CD4-positive, alpha-beta memory T cell (primary cell): ENCODE results near the gene CLHC1. TPM values are rescaled to one million over a fixed set of nuclear protein-coding genes. Genes with fewer than 3 reads are reported as not detected.
A peak's percentile ranks its signal among the peaks of the same experiment; 100 is the strongest.
"Not testable (repeated sequence)": the region's sequence is repeated elsewhere in the genome, so short reads cannot be mapped to it uniquely, and the experiment has no call there.

Source experiments
- CTCF ChIA-PET: fragments of 350-600 bp; sonication (Branson Sonifier 250); formaldehyde crosslinking; loops from one replicate; lab custom pipeline; 2021; ENCODE audit warnings: inconsistent platforms; ENCODE audit not compliant: partially characterized antibody; lab: Charles Lee
- POLR2A ChIA-PET: fragments of 350-600 bp; sonication (Branson Sonifier 250); formaldehyde crosslinking; loops from one replicate; lab custom pipeline; 2021; ENCODE audit not compliant: partially characterized antibody; lab: Charles Lee
- DNase-seq, 5 donors: peaks; one replicate each; pipeline versions ENCODE4 v3.0.0 to v3.0.0-alpha.2; 2020 to 2022; ENCODE audit warnings: mixed read lengths in 1 of 5
- H3K27ac ChIP-seq: one replicate; pipeline ENCODE4 v1.7.0; 2013; ENCODE audit warnings: low read depth, low read length
- H3K27me3 ChIP-seq: 2 replicates; pipeline ENCODE4 v1.7.0; 2013; ENCODE audit warnings: mild to moderate bottlenecking, low read length, moderate library complexity; ENCODE audit not compliant: insufficient read depth
- H3K36me3 ChIP-seq: 2 replicates; pipeline ENCODE4 v1.7.0; 2013; ENCODE audit warnings: mild to moderate bottlenecking, low read length, moderate library complexity; ENCODE audit not compliant: insufficient read depth
- H3K4me1 ChIP-seq: 2 replicates; pipeline ENCODE4 v1.7.0; 2013; ENCODE audit warnings: mild to moderate bottlenecking, low read length, moderate library complexity; ENCODE audit not compliant: insufficient read depth
- H3K4me3 ChIP-seq, 2 donors: one replicate each; pipeline ENCODE4 v1.7.0; 2013; ENCODE audit warnings: low read length in 2 of 2, mild to moderate bottlenecking in 1 of 2
- H3K9me3 ChIP-seq, 2 donors: one replicate each; pipeline ENCODE4 v1.7.0; 2013; ENCODE audit warnings: low read length in 2 of 2, control low read depth in 1 of 2; ENCODE audit not compliant: control insufficient read depth in 1 of 2
- H3K27ac Mint-ChIP-seq, 7 donors: one replicate each; pipeline ENCODE4 v1.8.0; 2020 to 2021; ENCODE audit warnings: mixed read lengths in 7 of 7, mild to moderate bottlenecking in 6 of 7, inconsistent platforms in 3 of 7, moderate library complexity in 3 of 7
- H3K27me3 Mint-ChIP-seq, 2 donors: one replicate each; pipeline ENCODE4 v1.8.0; 2020 to 2021; ENCODE audit warnings: mixed read lengths in 2 of 2
- H3K36me3 Mint-ChIP-seq, 2 donors: one replicate each; pipeline ENCODE4 v1.8.0; 2020 to 2021; ENCODE audit warnings: mixed read lengths in 2 of 2, inconsistent platforms in 1 of 2, mild to moderate bottlenecking in 1 of 2
- H3K4me1 Mint-ChIP-seq, 4 donors: one replicate each; pipeline ENCODE4 v1.8.0; 2020 to 2021; ENCODE audit warnings: mixed read lengths in 4 of 4, mild to moderate bottlenecking in 1 of 4
- H3K4me3 Mint-ChIP-seq, 8 donors: one replicate each; pipeline ENCODE4 v1.8.0; 2020 to 2021; ENCODE audit warnings: mixed read lengths in 8 of 8, mild to moderate bottlenecking in 7 of 8, moderate library complexity in 6 of 8, inconsistent platforms in 3 of 8
- H3K9me3 Mint-ChIP-seq, 8 donors: one replicate each; pipeline ENCODE4 v1.8.0; 2020 to 2021; ENCODE audit warnings: mixed read lengths in 8 of 8, mild to moderate bottlenecking in 5 of 8, inconsistent platforms in 3 of 8, moderate library complexity in 1 of 8
- intact Hi-C: fragments of 100-400 bp; cut with micrococcal nuclease; formaldehyde crosslinking; loops from one replicate; pipeline ENCODE4 v1.15.1; 2023
- polyA plus RNA-seq, 2 donors: library from polyadenylated mRNA; unstranded; fragments of 300-500 nt; fragmentation: Illumina TruSeq; gene quantifications; one replicate each; pipeline ENCODE4 v1.2.3, GENCODE V29; 2021
- total RNA-seq, 2 experiments: library from RNA; stranded (reverse); gene quantifications; one replicate each; pipeline ENCODE4 v1.2.3, GENCODE V29; 2021

CLHC1 gene
- total RNA-seq (10 to 100 TPM; 12.4 to 14.2 TPM), polyA plus RNA-seq (1 to 10 TPM; 1.0 to 2.6 TPM)

GRCh38 chr2:55232084-55232862 is at the start of gene CLHC1, which contains the start of gene RPS27A:
CLHC1 (minus strand) TSS chr2:55232293; CDS start chr2:55222411, 9,882 bp downstream.
RPS27A (plus strand) TSS chr2:55232688; CDS start chr2:55232825, 137 bp downstream.
- H3K4me3 ChIP-seq, result peak within 1 kb of the TSS; percentile 82 to 98
- CTCF ChIA-PET, result interaction anchor here (0.9 to 1.4 kb wide), 6 partner anchors 9 to 184 kb away, joined by 3 to 12 read pairs (median 4); partner anchors contain the start of gene RTN4
- H3K27me3 ChIP-seq, result no peaks in the 10 kb centered on the region
- DNase-seq, result peak; percentile 92 to 96 (median 94)
- peaks cover 52% of the 10 kb centered on the region for H3K4me1 ChIP-seq
- peaks cover 31% of the 10 kb centered on the region for H3K36me3 ChIP-seq
- H3K27ac ChIP-seq, result peak within 1 kb of the TSS; percentile 97
- H3K4me1 Mint-ChIP-seq, result peaks cover 46 to 75% (median 62%) of the 10 kb centered on the region in 4 donors
- H3K9me3 Mint-ChIP-seq, result no peaks in the 10 kb centered on the region
- peak within 1 kb of the TSS; percentile 94 to 100 (median 98) for H3K27ac Mint-ChIP-seq
- intact Hi-C loops, result loop anchor here (1.0 to 10.0 kb wide), 10 partner anchors 9 to 667 kb away; partner anchors contain the start of genes CFAP36, EML6, MTIF2 and PPP4R3B
- peak within 1 kb of the TSS; percentile 92 to 100 (median 100) for H3K4me3 Mint-ChIP-seq
- peaks cover 21 to 47% of the 10 kb centered on the region in 2 donors for H3K36me3 Mint-ChIP-seq
- POLR2A ChIA-PET, result interaction anchor here (0.6 to 1.6 kb wide), 21 partner anchors 9 to 386 kb away, joined by 3 to 60 read pairs (median 5); partner anchors contain the start of genes CCDC88A, CFAP36, MTIF2 and PPP4R3B
- no peaks in the 10 kb centered on the region for H3K9me3 ChIP-seq
- no peaks in the 10 kb centered on the region for H3K27me3 Mint-ChIP-seq

- not testable (repeated sequence) for H3K9me3 Mint-ChIP-seq, H3K36me3 ChIP-seq, DNase-seq, H3K36me3 Mint-ChIP-seq, H3K9me3 ChIP-seq, H3K27me3 Mint-ChIP-seq, H3K27me3 ChIP-seq, H3K27ac ChIP-seq, H3K4me3 ChIP-seq
- peaks cover 12 to 31% (median 20%) of the 10 kb centered on the region in 4 donors for H3K4me1 Mint-ChIP-seq
- H3K4me1 ChIP-seq, result peaks cover 18% of the 10 kb centered on the region
- CTCF ChIA-PET, result interaction anchor here (1.5 kb wide), 1 partner anchor 10 kb away, joined by 3 read pairs; no protein-coding TSS in a partner anchor
- peak overlapping the region; percentile 6 to 96 (median 60) for H3K4me3 Mint-ChIP-seq
- intact Hi-C loops, result loop anchor here (5.0 kb wide), 2 partner anchors 49 to 336 kb away; partner anchors contain the start of genes CLHC1, PPP4R3B and RPS27A
- POLR2A ChIA-PET, result interaction anchor here (0.7 to 2.5 kb wide), 10 partner anchors 11 to 337 kb away, joined by 3 to 13 read pairs (median 4); partner anchors contain the start of genes CFAP36, CLHC1 and RPS27A
- peak overlapping the region; percentile 66 to 98 (median 93) for H3K27ac Mint-ChIP-seq
These were observed 48.9 kb upstream of the CLHC1 start for GRCh38 chr2:55280851-55281546.

GRCh38 chr2:55279859-55280424 is 47.8 kb upstream of the CLHC1 start:
- H3K36me3 Mint-ChIP-seq, CTCF ChIA-PET: not testable (repeated sequence)
- POLR2A ChIA-PET, result interaction anchor here (1.1 to 1.7 kb wide), 2 partner anchors 12 to 250 kb away, joined by 3 to 6 read pairs; no protein-coding TSS in a partner anchor

GRCh38 chr2:55279214-55279835 is 47.2 kb upstream of the CLHC1 start:
- H3K9me3 ChIP-seq, CTCF ChIA-PET, H3K27me3 ChIP-seq, H3K4me3 ChIP-seq, DNase-seq, H3K4me3 Mint-ChIP-seq, POLR2A ChIA-PET, H3K27ac ChIP-seq, intact Hi-C loops, H3K36me3 ChIP-seq, H3K36me3 Mint-ChIP-seq, H3K27me3 Mint-ChIP-seq, H3K9me3 Mint-ChIP-seq: not testable (repeated sequence)
- H3K27ac Mint-ChIP-seq, result peak overlapping the region in 1 of 7 donors; percentile 19
- H3K4me1 ChIP-seq, result peaks cover 18% of the 10 kb centered on the region
- H3K4me1 Mint-ChIP-seq, result peaks cover 10 to 28% (median 18%) of the 10 kb centered on the region in 4 donors

More at GRCh38 chr2:55279859-55280424, 47.8 kb upstream of the CLHC1 start:
- H3K27me3 ChIP-seq, H3K27ac ChIP-seq, DNase-seq, H3K36me3 ChIP-seq, H3K9me3 Mint-ChIP-seq, H3K4me3 Mint-ChIP-seq, H3K27me3 Mint-ChIP-seq, H3K4me3 ChIP-seq, H3K9me3 ChIP-seq: not testable (repeated sequence)
- Mint-ChIP-seq H3K4me1 (peaks cover 11 to 28% (median 19%) of the 10 kb centered on the region in 4 donors), H3K27ac (peak overlapping the region in 2 of 7 donors; percentile 23 to 27)
- H3K4me1 ChIP-seq, result peaks cover 18% of the 10 kb centered on the region
- intact Hi-C loops, result loop anchor here (5.0 kb wide), 2 partner anchors 48 to 337 kb away; partner anchors contain the start of genes CLHC1, PPP4R3B and RPS27A

GRCh38 chr2:55277310-55277709 is 45.2 kb upstream of the CLHC1 start:
- ChIA-PET CTCF (no interaction called here), POLR2A (no interaction called here)
- DNase-seq, result no peak
- no peak overlapping the region for H3K4me3 Mint-ChIP-seq
- peaks cover 5% of the 10 kb centered on the region for H3K4me1 ChIP-seq
- H3K27me3 Mint-ChIP-seq, result peaks cover 0 to 2% of the 10 kb centered on the region in 2 donors
- intact Hi-C loops, result no loop called here
- H3K36me3 ChIP-seq, result no peaks in the 10 kb centered on the region
- peaks cover 0 to 10% (median 4%) of the 10 kb centered on the region in 4 donors for H3K4me1 Mint-ChIP-seq
- no peaks in the 10 kb centered on the region for H3K27me3 ChIP-seq
- H3K4me3 ChIP-seq, result no peak overlapping the region
- peaks cover 0 to under 1% of the 10 kb centered on the region in 2 donors for H3K36me3 Mint-ChIP-seq
- H3K9me3 ChIP-seq, result no peaks in the 10 kb centered on the region
- H3K27ac ChIP-seq, result no peak overlapping the region
- H3K9me3 Mint-ChIP-seq, result no peaks in the 10 kb centered on the region
- H3K27ac Mint-ChIP-seq, result no peak overlapping the region

GRCh38 chr2:55274346-55274745 is 42.3 kb upstream of the CLHC1 start:
- H3K27ac Mint-ChIP-seq, intact Hi-C loops, H3K36me3 Mint-ChIP-seq, H3K27ac ChIP-seq, DNase-seq, H3K4me3 ChIP-seq, H3K4me3 Mint-ChIP-seq, H3K9me3 ChIP-seq, H3K27me3 Mint-ChIP-seq, POLR2A ChIA-PET, CTCF ChIA-PET, H3K27me3 ChIP-seq, H3K9me3 Mint-ChIP-seq, H3K36me3 ChIP-seq: not testable (repeated sequence)
- peaks cover 13% of the 10 kb centered on the region for H3K4me1 ChIP-seq
- peaks cover 7 to 20% (median 12%) of the 10 kb centered on the region in 4 donors for H3K4me1 Mint-ChIP-seq
